ENCODE results near the gene SHB. TPM values are rescaled to one million over a fixed set of nuclear protein-coding genes. Genes with fewer than 3 reads are reported as not detected.
A peak's percentile ranks its signal among the peaks of the same experiment; 100 is the strongest.

The SHB gene
- total and polyA plus RNA-seq, 2 experiments from 2014 or later: 20.8 to 48.3 TPM

GRCh38 chr9:38054653-38055052 lies 14.4 kb downstream of the SHB start:
- 66% methylated on average over 3 of the region's 3 CpGs for WGBS (ENCODE audit: low lambda C conversion rate, missing lambda C conversion rate)
- Histone ChIP-seq H3K36me3 (replicated peaks; ENCODE audit: insufficient read depth, low read depth) (no peaks in the 10 kb centered on the region), H3K27ac (no peak overlapping the region), H3K79me2 (peaks cover 96% of the 10 kb centered on the region), H3K4me1 (ENCODE audit: insufficient read depth) (peaks cover 12% of the 10 kb centered on the region), H3K4me2 (no peak overlapping the region), H4K20me1 (ENCODE audit: insufficient read depth, poor library complexity, severe bottlenecking) (peaks cover 26% of the 10 kb centered on the region), H2AFZ (no peak overlapping the region), H3K27me3 (no peaks in the 10 kb centered on the region), H3K4me3 (no peak overlapping the region), H3K9me3 (ENCODE audit: low read depth) (no peaks in the 10 kb centered on the region), H3K9me2 (replicated peaks; ENCODE audit: insufficient read depth) (no peaks in the 10 kb centered on the region)
- no peak for TF ChIP-seq EZH2phosphoT487 (IDR thresholded peaks at IDR 0.05; ENCODE audit: low read depth, severe bottlenecking, unreplicated experiment)
- TF ChIP-seq CTCF (IDR thresholded peaks at IDR 0.05; ENCODE audit: poor library complexity): no peak
- no peak for TF ChIP-seq EZH2 (IDR thresholded peaks at IDR 0.05; ENCODE audit: borderline replicate concordance)
- no peak for DNase-seq (ENCODE audit: low spot score)

DNA sequence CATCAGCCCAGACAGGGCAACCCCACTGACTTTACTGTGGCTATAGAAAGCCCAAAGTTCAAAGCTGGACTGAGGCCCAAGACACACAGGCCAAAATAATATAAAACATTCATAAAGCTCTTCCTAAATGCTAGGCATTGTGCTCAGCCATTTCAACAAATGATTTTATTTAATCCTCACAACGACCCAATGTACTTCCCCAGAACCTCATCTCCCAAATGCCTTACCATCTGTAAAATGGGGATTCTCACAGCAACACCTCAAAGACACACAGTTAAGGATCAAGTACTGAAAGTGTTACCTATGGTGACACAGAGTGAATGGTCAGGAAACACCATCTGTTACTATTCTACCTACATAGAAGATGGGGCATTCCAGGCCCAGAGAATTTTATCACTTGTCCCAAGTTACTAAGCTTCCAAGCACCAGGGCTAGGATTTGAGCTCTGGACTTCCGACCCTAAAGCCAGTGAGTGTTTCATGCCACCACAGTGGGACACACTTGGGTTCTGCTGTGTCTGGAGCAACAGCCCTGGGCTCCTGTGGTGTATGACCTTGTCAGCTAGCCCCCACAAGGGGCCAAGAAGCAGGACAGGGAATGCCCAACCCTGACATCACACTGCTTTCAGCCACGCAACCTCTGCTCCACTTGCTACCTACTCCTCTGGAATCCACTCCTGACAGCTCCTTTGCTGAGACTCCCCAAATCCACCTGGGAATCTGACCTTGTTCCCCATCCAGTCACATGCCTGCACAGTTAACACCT lies 15.1 kb downstream of the SHB start:
- H3K79me2 ChIP-seq: peaks cover 96% of the 10 kb centered on the region
- H3K9me3 ChIP-seq (ENCODE audit: low read depth): no peaks in the 10 kb centered on the region
- no peaks in the 10 kb centered on the region for H3K36me3 ChIP-seq (replicated peaks; ENCODE audit: insufficient read depth, low read depth)
- H4K20me1 ChIP-seq (ENCODE audit: insufficient read depth, poor library complexity, severe bottlenecking): peaks cover 26% of the 10 kb centered on the region
- no peak overlapping the region for H3K4me3 ChIP-seq
- no peaks in the 10 kb centered on the region for H3K27me3 ChIP-seq
- WGBS (ENCODE audit: low lambda C conversion rate, missing lambda C conversion rate): 95% methylated on average over 3 of the region's 3 CpGs
- no peak overlapping the region for H3K4me2 ChIP-seq
- TF ChIP-seq EZH2 (IDR thresholded peaks at IDR 0.05; ENCODE audit: borderline replicate concordance): no peak
- no peak for TF ChIP-seq CTCF (IDR thresholded peaks at IDR 0.05; ENCODE audit: poor library complexity)
- no peak for TF ChIP-seq EZH2phosphoT487 (IDR thresholded peaks at IDR 0.05; ENCODE audit: low read depth, severe bottlenecking, unreplicated experiment)
- DNase-seq (ENCODE audit: low spot score): no peak
- no peak overlapping the region for H3K27ac ChIP-seq
- no peaks in the 10 kb centered on the region for H3K9me2 ChIP-seq (replicated peaks; ENCODE audit: insufficient read depth)
- H3K4me1 ChIP-seq (ENCODE audit: insufficient read depth): peaks cover 4% of the 10 kb centered on the region
- H2AFZ ChIP-seq: no peak overlapping the region

DNA sequence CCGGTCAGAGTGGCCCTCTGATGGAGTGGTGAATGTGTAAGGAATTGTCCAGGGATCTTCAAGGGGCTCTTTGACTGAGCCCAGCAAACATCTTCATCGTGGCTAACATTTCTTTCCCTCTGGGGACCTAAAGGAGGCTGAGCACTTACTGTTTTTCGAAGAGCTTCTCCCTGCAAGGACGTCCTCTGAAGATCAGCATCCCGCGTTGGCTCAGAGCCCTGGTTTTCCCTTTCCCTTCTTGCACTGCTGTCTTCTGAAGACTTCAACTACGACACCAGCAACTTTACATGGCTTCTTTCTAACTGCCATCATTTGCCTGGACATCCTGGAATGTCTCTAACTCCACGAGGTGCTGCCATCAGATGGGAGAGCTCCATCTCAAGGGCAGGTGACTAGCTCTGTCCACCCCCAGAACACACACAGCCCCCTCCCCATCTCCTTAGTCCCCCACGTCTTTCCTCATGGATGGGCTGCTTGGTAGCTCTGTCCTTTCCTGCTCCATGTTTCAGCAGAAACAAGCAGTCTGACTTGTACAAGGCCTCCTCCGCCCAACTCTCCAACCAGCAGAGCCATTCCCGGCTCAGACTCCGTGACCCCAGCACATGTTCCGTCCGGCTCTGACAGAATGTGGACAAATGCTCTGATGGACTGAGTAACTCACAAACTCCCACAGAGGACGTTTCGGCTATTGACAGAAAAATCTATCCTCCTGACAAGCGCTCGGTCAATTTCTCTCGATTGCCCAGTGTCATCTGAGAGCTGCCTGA lies 17.1 kb downstream of the SHB start:
- Histone ChIP-seq H4K20me1 (ENCODE audit: insufficient read depth, poor library complexity, severe bottlenecking) (peaks cover 26% of the 10 kb centered on the region), H3K36me3 (replicated peaks; ENCODE audit: insufficient read depth, low read depth) (no peaks in the 10 kb centered on the region), H3K27ac (peak overlapping the region; percentile 46), H3K9me2 (replicated peaks; ENCODE audit: insufficient read depth) (no peaks in the 10 kb centered on the region), H3K4me3 (no peak overlapping the region), H3K4me1 (ENCODE audit: insufficient read depth) (peaks cover 15% of the 10 kb centered on the region), H2AFZ (no peak overlapping the region), H3K27me3 (no peaks in the 10 kb centered on the region), H3K9me3 (ENCODE audit: low read depth) (no peaks in the 10 kb centered on the region), H3K79me2 (peaks cover 85% of the 10 kb centered on the region), H3K4me2 (no peak overlapping the region)
- TF ChIP-seq EZH2 (IDR thresholded peaks at IDR 0.05; ENCODE audit: borderline replicate concordance) (no peak), CTCF (IDR thresholded peaks at IDR 0.05; ENCODE audit: poor library complexity) (no peak), EZH2phosphoT487 (IDR thresholded peaks at IDR 0.05; ENCODE audit: low read depth, severe bottlenecking, unreplicated experiment) (no peak)
- no peak for DNase-seq (ENCODE audit: low spot score)
- 92% methylated on average over 19 of the region's 19 CpGs for WGBS (ENCODE audit: low lambda C conversion rate, missing lambda C conversion rate)
